ENCODE data around the gene ADAMTSL1.

ADAMTSL1 gene

GRCh38 chr9:18683851-18684250 is 209.9 kb downstream of the ADAMTSL1 start:
- TF ChIP-seq CTCF (IDR thresholded peaks at IDR 0.05; ENCODE audit: low read depth, low read length, missing control alignments): no peak
- no peak for DNase-seq (ENCODE audit: low read depth)
- in situ Hi-C loops (cut with HindIII; ENCODE audit: low sequenced_read_pairs): no loop called here
- H3K4me3 ChIP-seq (ENCODE audit: low read depth, low read length): no peak overlapping the region

GRCh38 chr9:18684593-18685317 is 210.8 kb downstream of the ADAMTSL1 start:
- in situ Hi-C loops (cut with HindIII; ENCODE audit: low sequenced_read_pairs): no loop called here
- TF ChIP-seq CTCF (IDR thresholded peaks at IDR 0.05; ENCODE audit: low read depth, low read length, missing control alignments): no peak
- no peak overlapping the region for H3K4me3 ChIP-seq (ENCODE audit: low read depth, low read length)
- DNase-seq (ENCODE audit: low read depth): no peak

- TF ChIP-seq CTCF (IDR thresholded peaks at IDR 0.05; ENCODE audit: low read depth, low read length, missing control alignments): no peak
- no peak for DNase-seq (ENCODE audit: low read depth)
- in situ Hi-C loops (cut with HindIII; ENCODE audit: low sequenced_read_pairs): no loop called here
- H3K4me3 ChIP-seq (ENCODE audit: low read depth, low read length): no peak overlapping the region
Observed at GRCh38 chr9:18688581-18689565, 214.9 kb downstream of the ADAMTSL1 start.

GRCh38 chr9:18689921-18690320 is 216.0 kb downstream of the ADAMTSL1 start:
- no peak for DNase-seq (ENCODE audit: low read depth)
- no peak for TF ChIP-seq CTCF (IDR thresholded peaks at IDR 0.05; ENCODE audit: low read depth, low read length, missing control alignments)
- H3K4me3 ChIP-seq (ENCODE audit: low read depth, low read length): no peak overlapping the region
- in situ Hi-C loops (cut with HindIII; ENCODE audit: low sequenced_read_pairs): no loop called here

DNA sequence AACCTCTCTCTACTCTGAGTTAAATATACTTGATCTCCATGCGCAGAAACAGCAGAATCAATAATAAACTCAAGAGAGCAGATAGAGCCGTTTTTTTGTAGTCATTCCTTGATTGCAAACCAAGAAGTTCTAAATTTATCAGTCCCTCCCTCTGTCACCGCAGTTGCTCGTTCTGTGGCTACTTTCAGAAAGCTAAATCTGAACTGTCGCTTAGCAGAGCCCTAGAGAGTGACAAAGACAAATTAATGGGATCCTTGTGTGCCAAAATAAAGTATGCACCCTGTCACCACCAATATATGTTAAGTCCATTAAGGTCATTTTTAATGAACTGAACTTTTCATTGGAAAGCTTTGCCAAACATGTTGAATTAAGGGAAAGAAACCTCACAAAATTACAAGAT is 218.3 kb downstream of the ADAMTSL1 start:
- TF ChIP-seq CTCF (IDR thresholded peaks at IDR 0.05; ENCODE audit: low read depth, low read length, missing control alignments): no peak
- DNase-seq (ENCODE audit: low read depth): no peak
- H3K4me3 ChIP-seq (ENCODE audit: low read depth, low read length): no peak overlapping the region
- in situ Hi-C loops (cut with HindIII; ENCODE audit: low sequenced_read_pairs): no loop called here

- no peak overlapping the region for H3K4me3 ChIP-seq (ENCODE audit: low read depth, low read length)
- TF ChIP-seq CTCF (IDR thresholded peaks at IDR 0.05; ENCODE audit: low read depth, low read length, missing control alignments): no peak
- in situ Hi-C loops (cut with HindIII; ENCODE audit: low sequenced_read_pairs): no loop called here
- DNase-seq (ENCODE audit: low read depth): no peak
Observed at GRCh38 chr9:18692962-18693361, 219.0 kb downstream of the ADAMTSL1 start.
